Measurements from ENCODE around the gene SASH1. TPM values are rescaled to one million over a fixed set of nuclear protein-coding genes. Genes with fewer than 3 reads are reported as not detected.

Gene SASH1
- total RNA-seq, 1 experiment from 2014 or later = 8.9 TPM

GRCh38 chr6:148432462-148433195 lies 90.0 kb downstream of the SASH1 start:
- DNase-seq (ENCODE audit: low spot score) = no peak

- DNase-seq (ENCODE audit: low spot score) = no peak
Measured at GRCh38 chr6:148435386-148435785, 92.7 kb downstream of the SASH1 start.

GRCh38 chr6:148436466-148436865 lies 93.8 kb downstream of the SASH1 start:
- no peak for DNase-seq (ENCODE audit: low spot score)

- no peak for DNase-seq (ENCODE audit: low spot score)
Measured at GRCh38 chr6:148438632-148439031, 96.0 kb downstream of the SASH1 start.

GRCh38 chr6:148440016-148440415 lies 97.4 kb downstream of the SASH1 start:
- no peak for DNase-seq (ENCODE audit: low spot score)

- DNase-seq (ENCODE audit: low spot score) = peak; percentile 72
Measured at GRCh38 chr6:148440877-148441453, 98.3 kb downstream of the SASH1 start.

GRCh38 chr6:148441454-148441911 lies 98.8 kb downstream of the SASH1 start:
- DNase-seq (ENCODE audit: low spot score) = peak; percentile 83

- DNase-seq (ENCODE audit: low spot score) = no peak
Measured at GRCh38 chr6:148443798-148444560, 101.3 kb downstream of the SASH1 start.

GRCh38 chr6:148445116-148445515 lies 102.5 kb downstream of the SASH1 start:
- DNase-seq (ENCODE audit: low spot score) = peak; percentile 39

- DNase-seq (ENCODE audit: low spot score) = no peak
Measured at GRCh38 chr6:148445620-148446019, 103.0 kb downstream of the SASH1 start.

- no peak for DNase-seq (ENCODE audit: low spot score)
Measured at GRCh38 chr6:148446681-148447080, 104.0 kb downstream of the SASH1 start.

GRCh38 chr6:148447521-148448230 lies 105.0 kb downstream of the SASH1 start:
- no peak for DNase-seq (ENCODE audit: low spot score)

- no peak for DNase-seq (ENCODE audit: low spot score)
Measured at GRCh38 chr6:148448369-148449012, 105.9 kb downstream of the SASH1 start.

GRCh38 chr6:148450866-148451265 lies 108.2 kb downstream of the SASH1 start:
- DNase-seq (ENCODE audit: low spot score) = no peak

- DNase-seq (ENCODE audit: low spot score) = no peak
Measured at GRCh38 chr6:148451690-148452089, 109.1 kb downstream of the SASH1 start.

- no peak for DNase-seq (ENCODE audit: low spot score)
Measured at GRCh38 chr6:148452876-148453275, 110.2 kb downstream of the SASH1 start.

GRCh38 chr6:148453906-148454305 lies 111.3 kb downstream of the SASH1 start:
- no peak for DNase-seq (ENCODE audit: low spot score)

GRCh38 chr6:148455225-148455624 lies 112.6 kb downstream of the SASH1 start:
- no peak for DNase-seq (ENCODE audit: low spot score)

GRCh38 chr6:148455674-148456558 lies 113.3 kb downstream of the SASH1 start:
- no peak for DNase-seq (ENCODE audit: low spot score)

GRCh38 chr6:148457137-148457842 lies 114.7 kb downstream of the SASH1 start:
- no peak for DNase-seq (ENCODE audit: low spot score)
